ENCODE results near the gene NUAK2. TPM values are rescaled to one million over a fixed set of nuclear protein-coding genes. Genes with fewer than 3 reads are reported as not detected.

Gene NUAK2
- total and polyA plus RNA-seq, 2 of the 8 experiments (the other 6 are each of a cell fraction or from before 2014, with no cell fraction given), result 9.4 to 12.9 TPM

- peaks cover 26 to 54% (median 35%) of the 10 kb centered on the region in 4 experiments for H3K4me1 ChIP-seq (replicated peaks in 1 of 4; ENCODE audit: control insufficient read depth in 3 of 4, insufficient read depth in 4 of 4, low read length in 3 of 4)
- no peak overlapping the region for H3K4me3 ChIP-seq (ENCODE audit: extremely low read depth in 1 of 4, insufficient read depth in 2 of 4, low read depth in 3 of 4, low read length in 4 of 4)
- no peak overlapping the region for H2AK5ac ChIP-seq (ENCODE audit: low read depth, low read length)
- WGBS, 2 experiments (ENCODE audit: extremely low coverage in 1 of 2, insufficient coverage in 1 of 2, insufficient read length in 1 of 2, insufficient replicate concordance in 2 of 2, low coverage in 1 of 2, low lambda C conversion rate in 2 of 2, missing lambda C conversion rate in 1 of 2), result 93% methylated on average over 6 of the region's 6 CpGs; no CpG with 5 or more reads in 1 of the 2 experiments
- no peaks in the 10 kb centered on the region; a peak in 1 of 7 replicates for H3K27me3 ChIP-seq (replicated peaks in 1 of 4; ENCODE audit: control insufficient read depth in 3 of 4, extremely low read depth in 1 of 4, insufficient read depth in 3 of 4, low read length in 3 of 4)
- no peak overlapping the region for H3K14ac ChIP-seq (ENCODE audit: insufficient read length)
- ChIA-PET CTCF (ENCODE audit: partially characterized antibody) (interaction anchor here (0.6 to 67.1 kb wide), 57 partner anchors 9 to 278 kb away, joined by 3 to 2424 read pairs (median 5); partner anchors contain the start of genes BLACAT1, CDK18, NUAK2 and TMCC2), POLR2A (ENCODE audit: partially characterized antibody) (interaction anchor here (0.9 to 1.5 kb wide), 4 partner anchors 10 to 292 kb away, joined by 3 to 4 read pairs (median 4); no protein-coding TSS in a partner anchor)
- H3K79me2 ChIP-seq (ENCODE audit: control insufficient read depth in 1 of 2, insufficient read depth in 2 of 2, low read length in 2 of 2), result no peaks in the 10 kb centered on the region
- no peak overlapping the region for H2BK12ac ChIP-seq (ENCODE audit: low read depth, low read length)
- H2BK120ac ChIP-seq (replicated peaks; ENCODE audit: low read depth, low read length), result no peak overlapping the region
- H3K4ac ChIP-seq (replicated peaks; ENCODE audit: insufficient read length, low read depth, low read length), result no peak overlapping the region
- H4K20me1 ChIP-seq (replicated peaks in 1 of 2; ENCODE audit: control insufficient read depth in 1 of 2, insufficient read depth in 2 of 2, low read length in 2 of 2), result no peaks in the 10 kb centered on the region
- no peaks in the 10 kb centered on the region for H3K36me3 ChIP-seq (ENCODE audit: control insufficient read depth in 2 of 4, insufficient read depth in 4 of 4, low read length in 3 of 4)
- no peak overlapping the region for H3K4me2 ChIP-seq (ENCODE audit: insufficient read depth in 1 of 2, low read depth in 2 of 2, low read length in 2 of 2)
- H3K79me1 ChIP-seq (ENCODE audit: low read depth, low read length), result no peaks in the 10 kb centered on the region
- DNase-seq (ENCODE audit: low read depth in 1 of 2, low spot score in 2 of 2) (no peak), FAIRE-seq (no peak)
- no peak overlapping the region for H3K27ac ChIP-seq (ENCODE audit: low read depth, low read length)
- H3K23me2 ChIP-seq (ENCODE audit: low read depth, low read length), result no peaks in the 10 kb centered on the region
- H4K8ac ChIP-seq (ENCODE audit: extremely low read depth, insufficient read depth, low read length), result no peak overlapping the region
- H2BK15ac ChIP-seq (ENCODE audit: low read length), result no peak overlapping the region
- H2BK20ac ChIP-seq (ENCODE audit: low read length), result no peak overlapping the region
- H3K23ac ChIP-seq (ENCODE audit: insufficient read length), result no peak overlapping the region
- no peak overlapping the region for H4K5ac ChIP-seq (ENCODE audit: insufficient read length, low read depth, low read length)
- no peak overlapping the region for H4K91ac ChIP-seq (replicated peaks; ENCODE audit: insufficient read length, low read length)
- no peak overlapping the region for H3K9ac ChIP-seq (replicated peaks in 1 of 4; ENCODE audit: extremely low read depth in 1 of 4, low read depth in 3 of 4, low read length in 3 of 4)
- H3K9me3 ChIP-seq (ENCODE audit: insufficient read depth in 2 of 2, low read depth in 1 of 2, low read length in 1 of 2), result no peaks in the 10 kb centered on the region
- H3K56ac ChIP-seq (replicated peaks; ENCODE audit: insufficient read length, low read depth, low read length), result no peak overlapping the region
- no peak for TF ChIP-seq RFX5 (IDR thresholded peaks at IDR 0.05; ENCODE audit: borderline replicate concordance, low read depth, low read length)
- peak overlapping the region; percentile 26 for H3K18ac ChIP-seq (ENCODE audit: extremely low read depth, low read length)
- no peak overlapping the region for H2BK5ac ChIP-seq (ENCODE audit: low read depth, low read length)
- no peak overlapping the region for H2AFZ ChIP-seq (ENCODE audit: low read length)
Measured at GRCh38 chr1:205353612-205354011, 32.1 kb upstream of the NUAK2 start.
